Ovary (tissue), 1 donor: ENCODE measurements around the gene RRP36.

Experiments used
- EP300 ChIP-seq: sonication (generic); formaldehyde crosslinking; IDR thresholded peaks from one replicate; pipeline ENCODE4 v1.6.1; 2017; ENCODE audit warnings: antibody characterized with exemption
- POLR2A ChIP-seq: fragments of 450-650 bp; IDR thresholded peaks from one replicate; pipeline ENCODE4 v1.6.1; 2017; ENCODE audit warnings: antibody characterized with exemption, mild to moderate bottlenecking, moderate library complexity

GRCh38 chr6:43021270-43022047, at the start of gene RRP36:
- TF ChIP-seq EP300 (no peak), POLR2A (no peak)
